ENCODE results near the gene ZNF600. TPM values are rescaled to one million over a fixed set of nuclear protein-coding genes. Genes with fewer than 3 reads are reported as not detected.
"Not testable (repeated sequence)": the region's sequence is repeated elsewhere in the genome, so short reads cannot be mapped to it uniquely, and the experiment has no call there.

The ZNF600 gene
- total and polyA plus RNA-seq, 2 experiments from 2014 or later, result 12.5 to 14.6 TPM

- TF ChIP-seq, protein P1, sequence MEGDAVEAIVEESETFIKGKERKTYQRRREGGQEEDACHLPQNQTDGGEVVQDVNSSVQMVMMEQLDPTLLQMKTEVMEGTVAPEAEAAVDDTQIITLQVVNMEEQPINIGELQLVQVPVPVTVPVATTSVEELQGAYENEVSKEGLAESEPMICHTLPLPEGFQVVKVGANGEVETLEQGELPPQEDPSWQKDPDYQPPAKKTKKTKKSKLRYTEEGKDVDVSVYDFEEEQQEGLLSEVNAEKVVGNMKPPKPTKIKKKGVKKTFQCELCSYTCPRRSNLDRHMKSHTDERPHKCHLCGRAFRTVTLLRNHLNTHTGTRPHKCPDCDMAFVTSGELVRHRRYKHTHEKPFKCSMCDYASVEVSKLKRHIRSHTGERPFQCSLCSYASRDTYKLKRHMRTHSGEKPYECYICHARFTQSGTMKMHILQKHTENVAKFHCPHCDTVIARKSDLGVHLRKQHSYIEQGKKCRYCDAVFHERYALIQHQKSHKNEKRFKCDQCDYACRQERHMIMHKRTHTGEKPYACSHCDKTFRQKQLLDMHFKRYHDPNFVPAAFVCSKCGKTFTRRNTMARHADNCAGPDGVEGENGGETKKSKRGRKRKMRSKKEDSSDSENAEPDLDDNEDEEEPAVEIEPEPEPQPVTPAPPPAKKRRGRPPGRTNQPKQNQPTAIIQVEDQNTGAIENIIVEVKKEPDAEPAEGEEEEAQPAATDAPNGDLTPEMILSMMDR (IDR thresholded peaks at IDR 0.05; ENCODE audit: poor library complexity), result no peak
- TF ChIP-seq EZH2phosphoT487 (IDR thresholded peaks at IDR 0.05; ENCODE audit: low read depth, severe bottlenecking, unreplicated experiment), result no peak
- no peak for TF ChIP-seq EZH2 (IDR thresholded peaks at IDR 0.05; ENCODE audit: borderline replicate concordance)
- no peaks in the 10 kb centered on the region for H3K9me2 ChIP-seq (replicated peaks; ENCODE audit: insufficient read depth)
- no peak overlapping the region for H2AFZ ChIP-seq
- no peak overlapping the region for H3K4me2 ChIP-seq
- H3K36me3 ChIP-seq (replicated peaks; ENCODE audit: insufficient read depth, low read depth), result no peaks in the 10 kb centered on the region
- no peak overlapping the region for H3K4me3 ChIP-seq
- no peaks in the 10 kb centered on the region for H3K9me3 ChIP-seq (ENCODE audit: low read depth)
- H3K4me1 ChIP-seq (ENCODE audit: insufficient read depth), result peaks cover 32% of the 10 kb centered on the region
- no peaks in the 10 kb centered on the region for H3K27me3 ChIP-seq
- 86% methylated on average over 14 of the region's 14 CpGs for WGBS (ENCODE audit: low lambda C conversion rate, missing lambda C conversion rate)
- DNase-seq (ENCODE audit: low spot score), result no peak
- H4K20me1 ChIP-seq (ENCODE audit: insufficient read depth, poor library complexity, severe bottlenecking), result no peaks in the 10 kb centered on the region
- H3K27ac ChIP-seq, result no peak overlapping the region
- H3K79me2 ChIP-seq, result no peaks in the 10 kb centered on the region
These were observed 47.0 kb downstream of the ZNF600 start for GRCh38 chr19:52739576-52739975.

GRCh38 chr19:52735734-52736133 lies 50.9 kb downstream of the ZNF600 start:
- Histone ChIP-seq H4K20me1 (ENCODE audit: insufficient read depth, poor library complexity, severe bottlenecking) (no peaks in the 10 kb centered on the region), H3K79me2 (peaks cover 27% of the 10 kb centered on the region), H3K9me2 (replicated peaks; ENCODE audit: insufficient read depth) (no peaks in the 10 kb centered on the region), H3K4me2 (peak overlapping the region; percentile 72), H3K4me3 (peak overlapping the region; percentile 5), H3K4me1 (ENCODE audit: insufficient read depth) (peaks cover 22% of the 10 kb centered on the region), H2AFZ (peak overlapping the region; percentile 38), H3K9me3 (ENCODE audit: low read depth) (no peaks in the 10 kb centered on the region), H3K27ac (peak overlapping the region; percentile 95), H3K27me3 (no peaks in the 10 kb centered on the region), H3K36me3 (replicated peaks; ENCODE audit: insufficient read depth, low read depth) (no peaks in the 10 kb centered on the region)
- TF ChIP-seq EZH2 (IDR thresholded peaks at IDR 0.05; ENCODE audit: borderline replicate concordance), result no peak
- 26% methylated on average over 18 of the region's 18 CpGs for WGBS (ENCODE audit: low lambda C conversion rate, missing lambda C conversion rate)
- DNase-seq (ENCODE audit: low spot score), result peak; percentile 90

DNA sequence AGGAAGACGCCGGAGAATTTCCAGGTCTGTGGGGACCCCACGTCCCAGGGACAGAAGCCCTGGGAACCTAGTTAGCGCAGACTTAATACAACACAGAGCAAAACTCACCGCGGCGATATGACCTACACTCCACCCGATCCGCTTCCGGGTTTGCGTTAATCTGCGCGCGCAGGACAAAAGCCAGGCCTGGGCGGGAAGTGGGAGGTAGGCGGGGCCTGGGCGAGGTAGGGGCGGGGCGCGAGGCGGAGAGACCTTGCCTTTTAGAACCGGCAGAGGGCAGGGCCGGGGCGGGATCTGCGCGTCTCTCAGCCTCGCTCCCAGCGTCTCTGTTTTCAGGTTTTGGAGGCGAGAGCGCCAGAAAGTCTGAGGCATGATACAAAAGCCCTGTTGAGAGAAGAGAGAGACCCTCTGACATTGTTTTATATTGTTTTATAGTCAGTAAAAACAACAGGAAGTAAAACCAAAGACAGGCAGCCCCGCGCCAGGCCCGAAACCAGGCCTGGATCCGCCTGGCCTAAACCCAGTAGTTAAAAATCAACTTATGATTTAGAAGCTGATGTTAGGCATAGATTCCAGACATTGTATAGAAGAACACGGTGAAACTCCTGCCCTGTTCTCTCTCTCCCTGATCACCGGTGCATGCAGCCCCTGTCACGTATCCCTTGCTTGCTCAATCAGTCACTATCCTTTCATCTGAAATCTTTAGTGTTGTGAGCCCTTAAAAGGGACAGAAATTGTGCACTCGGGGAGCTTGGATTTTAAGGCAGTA lies 51.5 kb downstream of the ZNF600 start, which contains the start of gene ZNF611:
Gene ZNF611, minus strand, starts transcription at position 152 of the 769 bp plus-strand sequence. CDS start 19,150 bp downstream, outside the sequence.
- Histone ChIP-seq H3K4me2 (peak within 1 kb of the TSS; percentile 93), H3K79me2 (peaks cover 32% of the 10 kb centered on the region), H3K4me1 (ENCODE audit: insufficient read depth) (peaks cover 22% of the 10 kb centered on the region), H4K20me1 (ENCODE audit: insufficient read depth, poor library complexity, severe bottlenecking) (no peaks in the 10 kb centered on the region), H2AFZ (peak within 1 kb of the TSS; percentile 66), H3K27me3 (no peaks in the 10 kb centered on the region), H3K9me2 (replicated peaks; ENCODE audit: insufficient read depth) (no peaks in the 10 kb centered on the region), H3K9me3 (ENCODE audit: low read depth) (no peaks in the 10 kb centered on the region), H3K36me3 (replicated peaks; ENCODE audit: insufficient read depth, low read depth) (no peaks in the 10 kb centered on the region), H3K4me3 (peak within 1 kb of the TSS; percentile 85), H3K27ac (peak within 1 kb of the TSS; percentile 95)
- DNase-seq (ENCODE audit: low spot score), result peak; percentile 99
- TF ChIP-seq, protein P1 (IDR thresholded peaks at IDR 0.05; ENCODE audit: poor library complexity), result peak; percentile 57
- TF ChIP-seq EZH2phosphoT487 (IDR thresholded peaks at IDR 0.05; ENCODE audit: low read depth, severe bottlenecking, unreplicated experiment) (no peak), EZH2 (IDR thresholded peaks at IDR 0.05; ENCODE audit: borderline replicate concordance) (no peak)
- 4% methylated on average over 37 of the region's 38 CpGs for WGBS (ENCODE audit: low lambda C conversion rate, missing lambda C conversion rate)

- H4K20me1 ChIP-seq (ENCODE audit: insufficient read depth, poor library complexity, severe bottlenecking), result no peaks in the 10 kb centered on the region
- H2AFZ ChIP-seq, result peak overlapping the region; percentile 66
- H3K27ac ChIP-seq, result peak overlapping the region; percentile 94
- no peaks in the 10 kb centered on the region for H3K9me2 ChIP-seq (replicated peaks; ENCODE audit: insufficient read depth)
- H3K27me3 ChIP-seq, result no peaks in the 10 kb centered on the region
- DNase-seq (ENCODE audit: low spot score), result peak; percentile 40
- TF ChIP-seq EZH2 (IDR thresholded peaks at IDR 0.05; ENCODE audit: borderline replicate concordance), result no peak
- TF ChIP-seq, protein P1 (IDR thresholded peaks at IDR 0.05; ENCODE audit: poor library complexity), result no peak
- no peaks in the 10 kb centered on the region for H3K36me3 ChIP-seq (replicated peaks; ENCODE audit: insufficient read depth, low read depth)
- H3K4me3 ChIP-seq, result peak overlapping the region; percentile 85
- H3K4me2 ChIP-seq, result peak overlapping the region; percentile 93
- peaks cover 38% of the 10 kb centered on the region for H3K79me2 ChIP-seq
- H3K4me1 ChIP-seq (ENCODE audit: insufficient read depth), result peaks cover 22% of the 10 kb centered on the region
- under 1% methylated on average over 30 of the region's 39 CpGs for whole genome bisulfite sequencing (ENCODE audit: low lambda C conversion rate, missing lambda C conversion rate)
- no peaks in the 10 kb centered on the region for H3K9me3 ChIP-seq (ENCODE audit: low read depth)
These were observed 52.2 kb downstream of the ZNF600 start for GRCh38 chr19:52734331-52734892.

DNA sequence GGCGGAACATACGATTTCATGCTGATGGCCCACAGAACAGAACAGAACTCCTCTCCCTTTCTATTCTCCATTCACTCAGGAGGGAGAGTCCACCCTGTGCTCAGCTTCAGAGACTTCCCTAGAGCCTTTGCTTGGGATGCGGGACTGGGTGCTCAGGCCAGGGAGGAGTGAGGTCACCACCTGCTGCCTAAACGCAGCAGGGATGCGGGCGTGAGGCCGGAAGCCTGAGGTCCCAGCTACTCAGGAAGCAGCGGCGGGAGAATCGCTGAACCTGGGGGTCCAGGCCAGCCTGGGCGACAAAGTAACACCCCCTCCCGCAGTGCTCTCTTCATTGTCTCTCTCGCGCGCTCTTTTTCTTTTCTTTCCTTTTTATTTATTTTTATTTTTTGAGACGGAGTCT lies 60.5 kb downstream of the ZNF600 start:
- H3K9me3 ChIP-seq (ENCODE audit: low read depth); H3K4me3 ChIP-seq; H3K36me3 ChIP-seq (replicated peaks; ENCODE audit: insufficient read depth, low read depth); DNase-seq (ENCODE audit: low spot score); H3K9me2 ChIP-seq (replicated peaks; ENCODE audit: insufficient read depth); H2AFZ ChIP-seq; H3K4me2 ChIP-seq; H3K27me3 ChIP-seq; H4K20me1 ChIP-seq (ENCODE audit: insufficient read depth, poor library complexity, severe bottlenecking): not testable (repeated sequence)
- Histone ChIP-seq H3K4me1 (ENCODE audit: insufficient read depth) (peaks cover 37% of the 10 kb centered on the region), H3K27ac (peak overlapping the region; percentile 87), H3K79me2 (peaks cover 45% of the 10 kb centered on the region)
- 97% methylated on average over 16 of the region's 16 CpGs for WGBS (ENCODE audit: low lambda C conversion rate, missing lambda C conversion rate)
